DMS153 treated with DMSO at 0.1 percent for 48 hours (cell line): ENCODE data around the gene ITPR2.
"Not testable (repeated sequence)": the region's sequence is repeated elsewhere in the genome, so short reads cannot be mapped to it uniquely, and the experiment has no call there.

Experiments used
- DNase-seq: peaks from one replicate; lab custom pipeline; 2025; ENCODE audit not compliant: unreplicated experiment; lab: John Stamatoyannopoulos, UW

Gene ITPR2

GRCh38 chr12:26633591-26634210, 199.3 kb downstream of the ITPR2 start:
- no peak for DNase-seq

GRCh38 chr12:26632756-26633155, 200.2 kb downstream of the ITPR2 start:
- no peak for DNase-seq

DNA sequence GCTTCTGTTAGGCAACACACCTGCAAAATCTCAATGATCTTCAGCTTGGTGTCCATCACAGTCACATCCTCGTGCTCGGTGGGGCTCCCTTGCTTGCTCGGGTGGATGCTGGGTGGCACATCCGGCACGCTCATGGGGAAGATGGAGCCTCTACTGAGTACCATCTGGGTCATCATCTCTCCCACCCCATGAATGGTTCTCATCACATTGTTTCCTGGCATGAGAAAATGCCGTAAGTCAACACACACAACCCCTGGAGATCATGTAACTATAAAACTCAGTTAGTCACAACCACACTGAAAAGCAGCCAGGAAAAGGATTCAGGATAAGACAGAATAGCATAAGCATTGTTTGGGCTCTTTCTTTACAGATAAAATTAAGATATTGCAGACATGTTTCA, 201.1 kb downstream of the ITPR2 start:
- DNase-seq, result no peak

- no peak for DNase-seq
These were observed 202.4 kb downstream of the ITPR2 start for GRCh38 chr12:26630546-26631027.

DNA sequence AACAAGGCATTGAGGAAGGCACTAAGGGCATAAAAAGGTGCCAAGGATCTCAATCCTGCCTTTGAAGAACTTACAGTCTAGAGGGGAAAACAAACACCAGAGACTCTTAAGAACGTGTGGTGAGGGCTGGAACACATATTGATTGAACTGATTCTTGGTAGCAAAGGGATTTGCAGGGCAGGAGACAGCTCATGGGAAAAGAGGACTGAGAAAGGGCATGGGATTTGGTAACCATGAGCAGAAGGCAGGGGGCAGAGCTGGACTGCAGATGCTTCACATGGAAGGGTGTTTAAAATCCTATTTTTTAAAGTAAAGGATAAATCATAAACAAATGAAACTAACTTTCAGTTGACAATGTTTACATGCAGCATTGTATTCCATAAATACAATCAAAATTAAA, 203.1 kb downstream of the ITPR2 start:
- no peak for DNase-seq

- no peak for DNase-seq
These were observed 204.8 kb downstream of the ITPR2 start for GRCh38 chr12:26628234-26628633.

GRCh38 chr12:26627335-26627734, 205.7 kb downstream of the ITPR2 start:
- no peak for DNase-seq

- no peak for DNase-seq
These were observed 209.9 kb downstream of the ITPR2 start for GRCh38 chr12:26623136-26623535.

DNA sequence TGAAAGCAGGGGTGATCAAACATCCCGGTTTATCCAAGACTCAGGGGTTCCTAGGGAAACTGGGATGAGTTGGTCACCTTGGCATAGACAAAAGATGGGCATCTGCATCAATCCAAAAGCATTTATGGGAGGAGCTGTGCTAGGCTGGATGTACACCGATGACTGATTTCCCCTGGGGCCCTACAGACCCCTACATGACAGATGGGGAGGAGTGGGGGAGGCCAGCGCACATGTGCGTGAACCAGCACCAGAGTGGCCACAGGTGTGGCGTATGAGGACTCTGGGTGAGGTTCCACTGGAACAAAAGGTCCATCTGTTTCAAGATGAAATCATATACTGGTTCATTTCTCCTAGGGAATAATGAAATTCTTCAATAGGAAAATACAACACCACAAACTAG, 210.4 kb downstream of the ITPR2 start:
- no peak for DNase-seq

GRCh38 chr12:26621932-26622331, 211.1 kb downstream of the ITPR2 start:
- peak; percentile 28 for DNase-seq

GRCh38 chr12:26620907-26621306, 212.1 kb downstream of the ITPR2 start:
- DNase-seq, result no peak

- DNase-seq, result no peak
These were observed 215.5 kb downstream of the ITPR2 start for GRCh38 chr12:26617513-26617912.

GRCh38 chr12:26614011-26614616, 218.9 kb downstream of the ITPR2 start:
- DNase-seq, result no peak

- no peak for DNase-seq
These were observed 220.8 kb downstream of the ITPR2 start for GRCh38 chr12:26612203-26612602.

- DNase-seq, result no peak
These were observed 221.4 kb downstream of the ITPR2 start for GRCh38 chr12:26611598-26611997.

- no peak for DNase-seq
These were observed 222.2 kb downstream of the ITPR2 start for GRCh38 chr12:26610774-26611173.

DNA sequence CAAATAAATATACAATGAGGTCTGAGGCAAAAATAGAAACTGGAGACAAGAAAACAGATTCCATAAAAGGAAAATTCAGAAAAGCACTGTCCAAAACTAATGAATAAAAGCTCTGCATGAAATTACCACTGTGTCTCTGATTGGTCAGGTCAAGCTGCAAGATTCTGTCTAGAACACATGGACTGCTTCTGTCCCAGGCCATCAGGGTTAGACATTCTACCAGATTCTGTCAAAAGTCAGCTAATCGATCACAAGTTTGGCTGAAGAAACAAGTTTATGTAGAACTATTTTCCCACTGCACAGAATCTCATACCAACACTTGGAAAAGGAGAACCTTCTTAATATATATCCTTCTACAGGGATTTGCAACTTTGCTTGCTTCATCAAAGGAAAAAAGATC, 223.0 kb downstream of the ITPR2 start:
- DNase-seq, result no peak

GRCh38 chr12:26608706-26609105, 224.3 kb downstream of the ITPR2 start:
- DNase-seq, result no peak

- DNase-seq, result no peak
These were observed 224.7 kb downstream of the ITPR2 start for GRCh38 chr12:26608273-26608672.

DNA sequence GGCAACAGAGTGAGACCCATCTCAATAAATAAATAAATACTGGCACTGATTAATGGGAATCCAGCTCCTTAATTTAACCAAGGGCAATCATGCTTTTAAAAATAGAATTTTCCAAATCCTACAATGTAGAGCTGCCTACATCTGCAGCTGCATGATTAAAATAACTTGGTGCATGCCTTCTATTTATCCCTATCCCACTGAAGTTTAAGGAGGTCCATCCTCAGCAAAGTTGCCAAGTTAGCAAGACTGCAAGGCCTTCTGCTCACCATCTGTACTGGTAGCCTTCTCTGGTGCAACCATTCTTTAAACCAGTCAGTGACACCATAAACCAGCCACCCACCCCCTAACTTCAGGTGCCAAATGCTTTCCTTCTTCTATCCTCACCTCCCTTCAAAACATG, 226.1 kb downstream of the ITPR2 start:
- no peak for DNase-seq

DNA sequence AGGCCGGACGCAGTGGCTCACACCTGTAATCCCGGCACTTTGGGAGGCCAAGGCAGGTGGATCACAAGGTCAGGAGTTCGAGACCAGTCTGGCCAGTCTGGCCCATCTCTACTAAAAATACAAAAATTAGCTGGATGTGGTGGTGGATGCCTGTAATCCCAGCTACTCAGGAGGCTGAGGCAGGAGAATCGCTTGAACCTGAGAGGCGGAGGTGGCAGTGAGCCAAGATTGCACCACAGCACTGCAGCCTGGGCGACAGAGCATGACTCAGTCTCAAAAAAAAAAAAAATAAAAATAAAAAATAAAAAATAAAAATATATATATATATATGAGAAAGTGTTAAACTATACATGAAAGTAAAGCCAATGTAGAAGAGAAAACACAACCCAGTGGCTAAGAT, 228.2 kb downstream of the ITPR2 start:
- DNase-seq, result not testable (repeated sequence)

DNA sequence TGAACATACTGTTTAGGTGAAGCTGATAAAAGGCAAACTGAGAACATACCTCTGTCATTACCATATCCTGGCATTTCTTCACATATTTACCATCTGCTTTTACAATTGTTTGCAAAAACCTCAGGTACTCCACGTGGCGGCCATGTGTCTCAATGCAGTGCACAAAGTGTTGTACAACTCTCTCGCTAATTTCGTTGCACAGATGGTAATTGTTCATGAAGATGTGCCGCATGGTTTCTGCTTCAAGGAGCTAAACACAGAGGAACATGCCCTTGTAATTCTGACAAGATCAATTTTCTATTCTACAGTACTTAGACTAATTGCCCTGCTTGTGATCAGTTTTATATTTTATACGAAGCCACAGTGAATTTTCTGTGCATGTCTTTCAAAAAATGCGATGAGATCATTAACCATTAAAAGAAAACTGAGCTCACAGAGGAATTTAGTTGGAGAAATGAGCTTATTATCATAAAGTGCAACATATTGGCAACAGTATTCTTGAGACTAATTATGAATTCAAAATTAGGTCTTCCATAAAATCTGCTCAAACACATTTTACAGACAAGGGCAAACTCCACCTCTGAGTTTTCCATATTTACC, 233.8 kb downstream of the ITPR2 start:
- DNase-seq, result no peak

DNA sequence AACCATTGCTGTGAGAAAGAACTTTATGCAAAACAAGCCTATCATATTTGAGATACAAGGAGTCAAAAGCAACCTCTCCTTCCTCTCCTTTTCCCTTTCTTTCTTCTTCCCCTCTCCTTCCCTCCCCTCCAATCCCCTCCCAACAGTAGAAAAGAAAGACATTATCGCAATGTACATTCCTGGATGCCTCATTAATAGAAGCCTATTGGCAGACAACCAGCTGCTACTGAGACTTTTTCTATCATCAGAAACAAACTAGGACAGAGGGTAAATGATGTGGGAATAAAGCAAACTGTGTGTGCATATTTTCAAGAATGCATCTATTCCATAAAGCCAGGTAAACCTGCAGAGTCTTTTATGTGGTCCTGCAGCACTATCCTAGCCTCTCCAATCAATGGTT, 237.2 kb downstream of the ITPR2 start:
- no peak for DNase-seq
